SK-N-SH (cell line): ENCODE results near the gene ZMYM5. TPM values are rescaled to one million over a fixed set of nuclear protein-coding genes. Genes with fewer than 3 reads are reported as not detected.

Experiments used
- CTCF ChIA-PET: fragments of 300-600, 350-600 bp; formaldehyde crosslinking; extraction: SDS; loops from one replicate; lab custom pipeline; 2021; lab: Yijun Ruan, JAX
- POLR2A ChIA-PET: fragments of 350-600 bp; sonication (Branson Sonifier 250); formaldehyde crosslinking; extraction: SDS; loops from one replicate; lab custom pipeline; 2020; ENCODE audit warnings: antibody characterized with exemption, inconsistent platforms; lab: Yijun Ruan, JAX
- DNase-seq: peaks from one replicate; pipeline ENCODE4 v3.0.0; 2012
- H2AFZ ChIP-seq: fragments of 200-600 bp; sonication (generic); 2 replicates; pipeline ENCODE4 v1.8.1; 2016; ENCODE audit warnings: antibody characterized with exemption, mild to moderate bottlenecking, low read depth
- H3F3A ChIP-seq: fragments of 200-600 bp; sonication (generic); replicated peaks from 2 replicates; pipeline ENCODE3; 2016; ENCODE audit warnings: antibody characterized with exemption, mild to moderate bottlenecking; ENCODE audit not compliant: insufficient read depth
- H3K27ac ChIP-seq, 2 experiments: fragments of 200-500 bp in 1 of 2; fragments of 200-600 bp in 1 of 2; sonication (Bioruptor generic) in 1 of 2; sonication (generic), shearing (Covaris generic) in 1 of 2; 2 replicates each; pipeline versions ENCODE4 v1.5.1 to v1.6.1; 2014 to 2016; ENCODE audit warnings: low read depth in 2 of 2, inconsistent platforms in 1 of 2, low read length in 1 of 2, mild to moderate bottlenecking in 1 of 2, mixed read lengths in 1 of 2
- H3K27me3 ChIP-seq: fragments of 200-600 bp; sonication (generic), shearing (Covaris generic); 2 replicates; pipeline ENCODE4 v1.6.1; 2016; ENCODE audit warnings: mixed run types; ENCODE audit not compliant: insufficient read depth
- H3K36me3 ChIP-seq, 2 experiments: fragments of 200-500 bp in 1 of 2; fragments of 200-600 bp in 1 of 2; sonication (Bioruptor generic) in 1 of 2; sonication (generic) in 1 of 2; replicated peaks in 1 of 2; 2 replicates each; pipeline versions ENCODE3 to v1.5.1; 2014 to 2016; ENCODE audit warnings: low read length in 1 of 2, mild to moderate bottlenecking in 1 of 2; ENCODE audit not compliant: insufficient read depth in 2 of 2, control insufficient read depth in 1 of 2
- H3K4me1 ChIP-seq, 2 experiments: fragments of 200-500 bp in 1 of 2; fragments of 200-600 bp in 1 of 2; sonication (Bioruptor generic) in 1 of 2; sonication (generic), shearing (Covaris generic) in 1 of 2; 2 replicates each; pipeline versions ENCODE4 v1.5.1 to v1.6.1; 2014 to 2016; ENCODE audit warnings: low read depth in 1 of 2, low read length in 1 of 2, mixed run types in 1 of 2; ENCODE audit not compliant: insufficient read depth in 2 of 2, control insufficient read depth in 1 of 2
- H3K4me2 ChIP-seq: fragments of 200-600 bp; sonication (generic), shearing (Covaris generic); 2 replicates; pipeline ENCODE4 v1.6.1; 2017; ENCODE audit warnings: mixed run types
- H3K4me3 ChIP-seq, 2 experiments: fragments of 200-500 bp in 1 of 2; fragments of 200-600 bp in 1 of 2; sonication (Bioruptor generic) in 1 of 2; sonication (generic), shearing (Covaris generic) in 1 of 2; 2 replicates each; pipeline versions ENCODE4 v1.5.1 to v1.8.1; 2014 to 2016; ENCODE audit warnings: low read depth in 2 of 2, inconsistent platforms in 1 of 2, low read length in 1 of 2, mild to moderate bottlenecking in 1 of 2, mixed read lengths in 1 of 2, moderate library complexity in 1 of 2
- H3K79me2 ChIP-seq: fragments of 200-600 bp; sonication (generic); 2 replicates; pipeline ENCODE4 v1.8.1; 2017; ENCODE audit warnings: mild to moderate bottlenecking; ENCODE audit not compliant: insufficient read depth
- H3K9ac ChIP-seq: fragments of 200-600 bp; sonication (generic); 2 replicates; pipeline ENCODE4 v1.6.1; 2017; ENCODE audit warnings: mixed run types
- H3K9me2 ChIP-seq: fragments of 200-600 bp; sonication (generic); 2 replicates; pipeline ENCODE4 v1.6.1; 2017; ENCODE audit warnings: mixed run types
- H3K9me3 ChIP-seq: fragments of 200-600 bp; sonication (generic); 2 replicates; pipeline ENCODE4 v1.6.1; 2017; ENCODE audit warnings: mixed run types, mild to moderate bottlenecking, moderate library complexity
- H4K20me1 ChIP-seq: fragments of 200-600 bp; sonication (generic); 2 replicates; pipeline ENCODE4 v1.6.1; 2017; ENCODE audit warnings: mild to moderate bottlenecking, mixed run types; ENCODE audit not compliant: insufficient read depth
- ELF1 ChIP-seq: IDR thresholded peaks from 2 replicates; pipeline ENCODE4 v1.4.0; 2012
- FOXM1 ChIP-seq: IDR thresholded peaks from 2 replicates; pipeline ENCODE4 v1.4.0; 2012; ENCODE audit warnings: low read depth, mild to moderate bottlenecking
- IRF3 ChIP-seq: fragments of 150-350 bp; IDR thresholded peaks from 2 replicates; pipeline ENCODE4 v1.6.1; 2016; ENCODE audit warnings: mild to moderate bottlenecking, low read depth, low read length
- MEF2A ChIP-seq: IDR thresholded peaks from 2 replicates; pipeline ENCODE4 v1.4.0; 2012; ENCODE audit warnings: low read depth, borderline replicate concordance
- MXI1 ChIP-seq: IDR thresholded peaks from 2 replicates; pipeline ENCODE4 v1.6.1; 2012; ENCODE audit warnings: mild to moderate bottlenecking, low read depth, low read length, improper control_type of control experiment
- NRF1 ChIP-seq: IDR thresholded peaks from 2 replicates; pipeline ENCODE4 v1.6.1; 2012; ENCODE audit warnings: low read depth, mild to moderate bottlenecking, low read length
- POLR2AphosphoS5 ChIP-seq: IDR thresholded peaks from 2 replicates; pipeline ENCODE4 v1.6.1; 2012; ENCODE audit warnings: low read depth, low read length
- SMC3 ChIP-seq: IDR thresholded peaks from 2 replicates; pipeline ENCODE4 v1.6.1; 2012; ENCODE audit warnings: low read depth, low read length, improper control_type of control experiment
- TAF1 ChIP-seq: IDR thresholded peaks from 2 replicates; pipeline ENCODE4 v1.6.1; 2012; ENCODE audit warnings: low read depth, mild to moderate bottlenecking, low read length, moderate library complexity, borderline replicate concordance
- YY1 ChIP-seq: IDR thresholded peaks from 2 replicates; pipeline ENCODE4 v1.4.0; 2012; ENCODE audit warnings: low read depth, mild to moderate bottlenecking
- WGBS: methylation state at CpG from one replicate; pipeline ENCODE4 v1.1.6; 2017; ENCODE audit warnings: low lambda C conversion rate; 5-methylcytosine and 5-hydroxymethylcytosine counted together
- polyA plus RNA-seq, 3 experiments: library from polyadenylated mRNA; depleted of rRNA; stranded (reverse); fragments of >200 nt; gene quantifications; 2 replicates each; pipeline ENCODE4 v1.2.3, GENCODE V29; 2012

The ZMYM5 gene
- polyA plus RNA-seq, 1 of the 3 experiments (the other 2 are of a cell fraction), result 5.2 TPM

GRCh38 chr13:19862481-19863313 lies 752 bp downstream of the ZMYM5 start:
- peaks cover 14 to 16% of the 10 kb centered on the region in 2 experiments; a peak in 3 of 4 replicates for H3K4me1 ChIP-seq
- peak overlapping the region; percentile 81; the same call in 1 of the 2 replicates for H2AFZ ChIP-seq
- H3K9ac ChIP-seq, result peak overlapping the region; percentile 96
- peaks cover 33% of the 10 kb centered on the region for H3F3A ChIP-seq
- H3K4me3 ChIP-seq, result peak overlapping the region; percentile 72 to 97
- peak overlapping the region; percentile 93 for H3K4me2 ChIP-seq
- H3K27ac ChIP-seq, result peak overlapping the region; percentile 86 to 93
- peaks cover 19% of the 10 kb centered on the region for H4K20me1 ChIP-seq
- H3K79me2 ChIP-seq, result peaks cover 68% of the 10 kb centered on the region
- no peaks in the 10 kb centered on the region for H3K9me3 ChIP-seq
- WGBS, result 3% methylated on average over 36 of the region's 66 CpGs
- peaks cover 0 to 14% of the 10 kb centered on the region in 2 experiments for H3K36me3 ChIP-seq
- no peak for DNase-seq
- CTCF ChIA-PET, result interaction anchor here (1.0 to 2.8 kb wide), 3 partner anchors 17 to 99 kb away, joined by 3 to 11 read pairs (median 4); no protein-coding TSS in a partner anchor
- TF ChIP-seq FOXM1 (no peak), YY1 (peak; percentile 79)
- TF ChIP-seq, all 33 proteins: peak for 1
- POLR2A ChIA-PET, result interaction anchor here (0.5 to 2.2 kb wide), 4 partner anchors 16 to 222 kb away, joined by 3 to 11 read pairs (median 6); partner anchors contain the start of gene ZMYM2
- Histone ChIP-seq H3K9me2 (no peaks in the 10 kb centered on the region), H3K27me3 (no peaks in the 10 kb centered on the region)

GRCh38 chr13:19861762-19862161 lies 1.7 kb downstream of the ZMYM5 start:
- no peak overlapping the region for H2AFZ ChIP-seq
- ChIA-PET CTCF (interaction anchor here (1.5 kb wide), 1 partner anchor 16 kb away, joined by 3 read pairs; no protein-coding TSS in a partner anchor), POLR2A (no interaction called here)
- H3K27ac ChIP-seq, result peak overlapping the region; percentile 86 to 93
- H3K4me1 ChIP-seq, result peaks cover 14 to 16% of the 10 kb centered on the region in 2 experiments; a peak in 3 of 4 replicates
- H3K9me3 ChIP-seq, result no peaks in the 10 kb centered on the region
- TF ChIP-seq IRF3 (no peak), POLR2AphosphoS5 (no peak), MEF2A (no peak), MXI1 (no peak), NRF1 (no peak), ELF1 (no peak), SMC3 (no peak), TAF1 (no peak)
- H3F3A ChIP-seq, result peaks cover 40% of the 10 kb centered on the region
- WGBS, result 8% methylated on average over 4 of the region's 4 CpGs
- no peak for DNase-seq
- peaks cover 0 to 20% of the 10 kb centered on the region in 2 experiments for H3K36me3 ChIP-seq
- H3K9ac ChIP-seq, result peak overlapping the region; percentile 96
- peak overlapping the region; percentile 93 for H3K4me2 ChIP-seq
- H3K4me3 ChIP-seq, result peak overlapping the region; percentile 72 to 97
- no peaks in the 10 kb centered on the region for H3K27me3 ChIP-seq
- no peaks in the 10 kb centered on the region for H3K9me2 ChIP-seq
- H3K79me2 ChIP-seq, result peaks cover 77% of the 10 kb centered on the region
- H4K20me1 ChIP-seq, result peaks cover 27% of the 10 kb centered on the region
